ENCODE measurements around the gene IL17RE. TPM values are rescaled to one million over a fixed set of nuclear protein-coding genes. Genes with fewer than 3 reads are reported as not detected.
"Not testable (repeated sequence)": the region's sequence is repeated elsewhere in the genome, so short reads cannot be mapped to it uniquely, and the experiment has no call there.

The IL17RE gene
- total RNA-seq (10 to 100 TPM; 11.3 to 22.9 TPM), polyA plus RNA-seq (10 to 100 TPM in 1 of 2 donors, 1 to 10 TPM in 1; 7.0 to 26.1 TPM)
- long read RNA-seq, donor 1, partial matches to known transcripts: 0 of 2 reads
- long read RNA-seq, donor 1, other reads (novel, unspliced or antisense): 0 of 2 reads
- long read RNA-seq, donor 2, partial matches to known transcripts: 23 of 23 reads
- long read RNA-seq, donor 2, other reads (novel, unspliced or antisense): 0 of 23 reads
- long read RNA-seq, donor 3, partial matches to known transcripts: 0 of 1 reads
- long read RNA-seq, donor 3, other reads (novel, unspliced or antisense): 0 of 1 reads
- long read RNA-seq, donor 4: 0 reads
- long read RNA-seq, donor 5, partial matches to known transcripts: 0 of 1 reads
- long read RNA-seq, donor 5, other reads (novel, unspliced or antisense): 0 of 1 reads

- no peaks in the 10 kb centered on the region for H3K9me3 ChIP-seq (ENCODE audit: control insufficient read depth in 4 of 4, insufficient read depth in 3 of 4, low read length in 3 of 4)
- 57 to 70% methylated on average over 13 of the region's 13 CpGs for WGBS, 2 donors
- H3K9ac ChIP-seq (ENCODE audit: insufficient read depth in 1 of 2, low read length in 2 of 2): peak within 1 kb of the TSS; percentile 40 to 46
- H3K27me3 ChIP-seq (ENCODE audit: control insufficient read depth in 3 of 3, insufficient read depth in 3 of 3, low read length in 2 of 3): no peaks in the 10 kb centered on the region
- H3K36me3 ChIP-seq (ENCODE audit: control insufficient read depth in 4 of 4, insufficient read depth in 4 of 4, low read length in 4 of 4): no peaks in the 10 kb centered on the region
- ATAC-seq (ENCODE audit: insufficient read depth, low FRiP score) (peak; percentile 78), DNase-seq (peak; percentile 40 to 72 (median 70))
- no peak for TF ChIP-seq CTCF (IDR thresholded peaks at IDR 0.05; ENCODE audit: control extremely low read depth, extremely low read depth)
- H3K4me3 ChIP-seq: peak within 1 kb of the TSS; percentile 15
- peaks cover 0 to 23% (median 9%) of the 10 kb centered on the region in 5 donors for H3K4me1 ChIP-seq (ENCODE audit: control insufficient read depth in 5 of 5, insufficient read depth in 5 of 5, low read length in 5 of 5)
- H3K27ac ChIP-seq (ENCODE audit: low read depth in 1 of 2, low read length in 1 of 2): peak within 1 kb of the TSS in 1 of 2 donors; percentile 76
These were observed at the start of gene IL17RE for GRCh38 chr3:9902372-9903237. TSS of gene IL17RE (plus strand) at chr3:9902848. CDS start at chr3:9902933, 85 bp downstream.

GRCh38 chr3:9854291-9854940 is 48.2 kb upstream of the IL17RE start:
- DNase-seq; H3K27me3 ChIP-seq (ENCODE audit: control insufficient read depth in 3 of 3, insufficient read depth in 3 of 3, low read length in 2 of 3); H3K9me3 ChIP-seq (ENCODE audit: control insufficient read depth in 4 of 4, insufficient read depth in 3 of 4, low read length in 3 of 4): not testable (repeated sequence)

GRCh38 chr3:9855594-9855993 is 47.1 kb upstream of the IL17RE start:
- no peaks in the 10 kb centered on the region for H3K27me3 ChIP-seq (ENCODE audit: control insufficient read depth in 3 of 3, insufficient read depth in 3 of 3, low read length in 2 of 3)
- 94 to 97% methylated on average over 3 of the region's 3 CpGs for WGBS, 2 donors
- no peak for TF ChIP-seq CTCF (IDR thresholded peaks at IDR 0.05; ENCODE audit: control extremely low read depth, extremely low read depth)
- peaks cover 0 to 5% (median 2%) of the 10 kb centered on the region in 5 donors for H3K4me1 ChIP-seq (ENCODE audit: control insufficient read depth in 5 of 5, insufficient read depth in 5 of 5, low read length in 5 of 5)
- H3K9ac ChIP-seq (ENCODE audit: insufficient read depth in 1 of 2, low read length in 2 of 2): no peak overlapping the region
- H3K4me3 ChIP-seq: no peak overlapping the region
- no peak overlapping the region for H3K27ac ChIP-seq (ENCODE audit: low read depth in 1 of 2, low read length in 1 of 2)
- H3K36me3 ChIP-seq (ENCODE audit: control insufficient read depth in 4 of 4, insufficient read depth in 4 of 4, low read length in 4 of 4): no peaks in the 10 kb centered on the region
- ATAC-seq (ENCODE audit: insufficient read depth, low FRiP score) (no peak), DNase-seq (no peak)
- H3K9me3 ChIP-seq (ENCODE audit: control insufficient read depth in 4 of 4, insufficient read depth in 3 of 4, low read length in 3 of 4): no peaks in the 10 kb centered on the region

More at GRCh38 chr3:9854291-9854940, 48.2 kb upstream of the IL17RE start:
- not testable (repeated sequence) for H3K9ac ChIP-seq (ENCODE audit: insufficient read depth in 1 of 2, low read length in 2 of 2); H3K4me1 ChIP-seq (ENCODE audit: control insufficient read depth in 5 of 5, insufficient read depth in 5 of 5, low read length in 5 of 5); H3K4me3 ChIP-seq; ATAC-seq (ENCODE audit: insufficient read depth, low FRiP score); H3K36me3 ChIP-seq (ENCODE audit: control insufficient read depth in 4 of 4, insufficient read depth in 4 of 4, low read length in 4 of 4)
- peak overlapping the region in 1 of 2 donors; percentile 47 for H3K27ac ChIP-seq (ENCODE audit: low read depth in 1 of 2, low read length in 1 of 2)
- 78 to 83% methylated on average over 11 of the region's 11 CpGs for whole genome bisulfite sequencing, 2 donors
